ENCODE measurements around the gene ZBED6.

GRCh38 chr1:203789966-203790365, 5.5 kb upstream of the ZBED6 start:
- TF ChIP-seq CTCF (conservative IDR thresholded peaks at IDR 0.05; ENCODE audit: low read depth in 2 of 2) (no peak), EZH2phosphoT487 (IDR thresholded peaks at IDR 0.05; ENCODE audit: unreplicated experiment) (no peak), POLR2AphosphoS5 (IDR thresholded peaks at IDR 0.05; ENCODE audit: low read depth) (no peak), EZH2 (IDR thresholded peaks at IDR 0.05; ENCODE audit: low read depth, unreplicated experiment) (no peak), JUNB (IDR thresholded peaks at IDR 0.05; ENCODE audit: unreplicated experiment) (no peak), ZNF114 (CRISPR knock-in tag; IDR thresholded peaks at IDR 0.05) (no peak)
